ENCODE data around the gene CKMT2. TPM values are rescaled to one million over a fixed set of nuclear protein-coding genes. Genes with fewer than 3 reads are reported as not detected.

Gene CKMT2
- 1 to 10 TPM; 1.5 to 1.7 TPM for total RNA-seq
- polyA plus RNA-seq (ENCODE audit: insufficient read length in 6 of 6), result 1 to 10 TPM; 3.3 to 6.0 (median 5.2) TPM
- long read RNA-seq, donor 1, partial matches to known transcripts, result 11 of 11 reads
- long read RNA-seq, donor 1, other reads (novel, unspliced or antisense), result 0 of 11 reads
- long read RNA-seq, donor 2, partial matches to known transcripts, result 0 of 1 reads
- long read RNA-seq, donor 2, other reads (novel, unspliced or antisense), result 0 of 1 reads
- long read RNA-seq, donor 3, partial matches to known transcripts, result 0 of 1 reads
- long read RNA-seq, donor 3, other reads (novel, unspliced or antisense), result 0 of 1 reads
- long read RNA-seq, donor 4, partial matches to known transcripts, result 0 of 5 reads
- long read RNA-seq, donor 4, other reads (novel, unspliced or antisense), result 3 of 5 reads
- long read RNA-seq, donor 5, partial matches to known transcripts, result 0 of 2 reads
- long read RNA-seq, donor 5, other reads (novel, unspliced or antisense), result 0 of 2 reads
- long read RNA-seq, donor 6, result 0 reads
- long read RNA-seq, donor 7, result 0 reads
- long read RNA-seq, donor 8, result 0 reads
- long read RNA-seq, donor 9, result 0 reads
- long read RNA-seq, donor 10, partial matches to known transcripts, result 0 of 2 reads
- long read RNA-seq, donor 10, other reads (novel, unspliced or antisense), result 0 of 2 reads
- long read RNA-seq, donor 11, result 0 reads
- long read RNA-seq, donor 12, partial matches to known transcripts, result 0 of 1 reads
- long read RNA-seq, donor 12, other reads (novel, unspliced or antisense), result 0 of 1 reads

DNA sequence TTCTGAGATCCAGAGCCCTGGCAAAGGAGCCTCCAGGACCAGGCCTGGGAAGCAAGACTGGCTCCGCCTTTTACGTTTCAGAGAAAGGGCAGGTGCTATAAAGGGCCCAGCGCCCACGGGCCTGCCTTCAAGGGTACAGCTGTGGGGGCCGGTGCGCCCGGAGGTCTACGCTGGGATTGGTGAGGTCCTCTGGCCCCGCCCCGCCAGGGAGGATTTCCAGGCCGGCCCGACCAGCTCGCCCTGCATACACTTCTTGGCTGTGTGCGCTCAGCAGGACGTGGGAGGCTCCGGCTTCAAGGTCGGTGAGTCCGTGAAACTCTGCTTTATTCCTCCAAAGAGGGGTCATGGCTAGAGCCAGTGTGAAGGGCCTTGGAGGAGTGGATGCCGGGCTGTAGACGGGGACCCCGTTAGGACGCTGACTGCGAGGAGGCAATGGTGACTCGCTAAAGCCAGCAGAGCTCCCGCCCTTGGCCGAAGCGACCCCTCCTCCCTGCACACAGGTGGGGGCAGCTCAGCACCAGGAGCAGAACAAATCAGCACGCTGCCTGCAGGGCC is at the start of gene CKMT2:
Gene CKMT2, plus strand, starts transcription at position 243 of the 555 bp plus-strand sequence. CDS start 17,811 bp downstream, outside the sequence.
- H3K4me1 ChIP-seq, result peaks cover 0 to 4% of the 10 kb centered on the region in 2 donors

DNA sequence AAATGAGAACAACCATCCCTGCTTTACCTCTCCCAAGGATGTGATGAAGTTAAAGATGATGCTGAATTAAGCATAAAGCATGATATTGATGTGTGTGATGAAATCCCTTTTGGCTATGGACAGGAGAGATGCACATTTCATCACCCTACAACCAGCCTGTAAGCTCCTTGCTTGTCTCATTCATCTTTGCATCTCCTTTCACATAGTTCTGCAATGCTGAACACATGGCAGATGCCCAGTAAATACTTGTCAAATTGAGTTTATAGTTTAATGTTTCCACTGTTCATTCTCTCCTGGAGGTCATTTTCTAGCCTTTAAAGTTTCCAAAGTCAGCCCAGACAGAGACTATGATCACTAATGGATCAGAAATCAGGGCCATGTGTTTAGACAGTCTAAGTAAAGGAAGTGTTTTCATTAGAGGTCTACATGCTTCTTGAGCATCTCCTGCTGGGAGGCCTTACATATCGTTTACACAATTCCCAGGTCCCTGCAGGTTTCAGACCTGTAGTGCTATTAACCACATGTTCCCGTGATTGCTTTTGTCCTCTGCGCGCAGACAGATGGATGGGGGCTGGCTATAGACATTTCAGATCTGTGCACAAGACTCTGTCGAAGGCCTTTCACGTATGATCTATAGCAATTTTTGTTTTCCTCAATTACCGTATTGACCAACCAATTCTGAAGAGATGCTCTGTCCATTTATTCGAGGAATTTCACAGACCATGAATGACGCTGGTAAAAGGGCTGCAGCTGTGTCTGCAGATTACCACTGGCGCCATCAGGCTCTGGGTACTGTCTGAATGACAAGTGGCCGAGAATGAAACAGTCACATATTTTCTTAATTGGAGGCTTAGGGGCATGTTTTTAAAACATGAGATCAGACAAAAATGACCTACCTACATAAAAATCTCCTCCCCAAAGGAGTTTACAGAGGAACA is 49.0 kb upstream of the CKMT2 start:
- H3K36me3 ChIP-seq, result no peaks in the 10 kb centered on the region
- H3K9me3 ChIP-seq, result no peaks in the 10 kb centered on the region
- no peak overlapping the region for H3K4me3 ChIP-seq
- TF ChIP-seq CTCF (IDR thresholded peaks at IDR 0.05), result no peak
- ATAC-seq (no peak), DNase-seq (no peak)
- intact Hi-C loops (cut with DNase I), result loop anchor here in 1 of 2 donors (10.0 kb wide), 1 partner anchor 499 kb away; no protein-coding TSS in a partner anchor
- H3K4me1 ChIP-seq, result no peaks in the 10 kb centered on the region
- H3K27ac ChIP-seq, result no peak overlapping the region
- H3K27me3 ChIP-seq, result no peaks in the 10 kb centered on the region

More for the DNA sequence above, at the start of gene CKMT2:
- Histone ChIP-seq H3K27me3 (no peaks in the 10 kb centered on the region), H3K9me3 (no peaks in the 10 kb centered on the region), H3K36me3 (no peaks in the 10 kb centered on the region), H3K27ac (no peak within 1 kb of the TSS), H3K4me3 (peak within 1 kb of the TSS; percentile 3 to 20)
- no peak for TF ChIP-seq CTCF (IDR thresholded peaks at IDR 0.05)
- peak; percentile 26 to 84 (median 66) for DNase-seq
- peak; percentile 95 for ATAC-seq
- intact Hi-C loops (cut with DNase I), result no loop called here

DNA sequence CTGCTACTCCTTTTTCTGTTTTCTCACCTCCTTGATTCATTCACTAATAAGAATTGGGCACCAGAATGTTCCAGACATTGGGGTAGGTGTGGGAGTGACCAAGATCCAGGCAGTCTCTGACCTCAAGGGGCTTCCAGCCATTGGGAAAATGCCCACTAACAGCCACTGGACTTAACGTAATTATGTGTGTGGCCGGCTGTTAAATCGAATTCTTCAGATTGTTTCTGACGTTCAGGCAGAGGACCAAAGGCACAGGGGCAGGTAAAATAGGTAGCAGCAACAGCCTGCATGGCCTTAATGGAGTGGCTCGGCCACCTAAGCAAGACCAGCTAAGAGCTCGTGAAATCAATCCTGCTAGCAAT is 48.4 kb upstream of the CKMT2 start:
- intact Hi-C loops (cut with DNase I), result loop anchor here in 1 of 2 donors (10.0 kb wide), 1 partner anchor 500 kb away; no protein-coding TSS in a partner anchor
- no peak for TF ChIP-seq CTCF (IDR thresholded peaks at IDR 0.05)
- no peaks in the 10 kb centered on the region for H3K27me3 ChIP-seq
- H3K27ac ChIP-seq, result no peak overlapping the region
- no peaks in the 10 kb centered on the region for H3K4me1 ChIP-seq
- no peak for DNase-seq
- H3K4me3 ChIP-seq, result no peak overlapping the region
- H3K9me3 ChIP-seq, result no peaks in the 10 kb centered on the region
- H3K36me3 ChIP-seq, result no peaks in the 10 kb centered on the region
- ATAC-seq, result no peak

- ATAC-seq (no peak), DNase-seq (no peak)
- no peaks in the 10 kb centered on the region for H3K36me3 ChIP-seq
- no peaks in the 10 kb centered on the region for H3K27me3 ChIP-seq
- no peak for TF ChIP-seq CTCF (IDR thresholded peaks at IDR 0.05)
- no peak overlapping the region for H3K4me3 ChIP-seq
- H3K27ac ChIP-seq, result no peak overlapping the region
- H3K4me1 ChIP-seq, result no peaks in the 10 kb centered on the region
- intact Hi-C loops (cut with DNase I), result loop anchor here in 1 of 2 donors (10.0 kb wide), 1 partner anchor 503 kb away; no protein-coding TSS in a partner anchor
- H3K9me3 ChIP-seq, result no peaks in the 10 kb centered on the region
Measured at GRCh38 chr5:81187885-81188284, 45.2 kb upstream of the CKMT2 start.
